C4-2B (cell line): ENCODE results near the gene PLEKHG4.

Experiments used
- ZFX ChIP-seq: fragments of 450-650 bp; IDR thresholded peaks from 2 replicates; pipeline ENCODE4 v1.6.1; 2017
- TF ChIP-seq, protein P1 (sequence below): fragments of 450-650 bp; conservative IDR thresholded peaks from 2 replicates; pipeline ENCODE4 v1.5.1; 2017; ENCODE audit warnings: mild to moderate bottlenecking

DNA sequence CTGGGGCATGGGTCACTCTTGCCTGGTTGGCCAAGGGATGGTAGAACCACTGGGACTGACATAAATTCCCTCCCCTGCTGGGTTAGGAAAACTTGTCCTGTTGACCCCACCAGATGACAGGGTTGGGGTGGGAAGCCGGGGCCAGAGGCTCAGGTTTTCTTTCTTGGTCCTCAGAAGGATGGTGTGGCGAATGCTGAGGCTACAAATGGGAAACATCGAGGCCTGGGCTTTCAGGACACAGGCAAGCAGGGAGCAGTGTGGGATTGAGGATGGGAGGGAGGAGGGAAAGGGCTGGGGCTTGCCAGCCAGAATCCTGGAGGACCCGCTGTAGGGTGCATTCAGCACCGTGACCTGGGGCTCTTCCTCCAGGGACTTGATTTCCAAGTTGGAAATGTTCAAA, 14.5 kb upstream of the PLEKHG4 start:
- TF ChIP-seq, protein P1, sequence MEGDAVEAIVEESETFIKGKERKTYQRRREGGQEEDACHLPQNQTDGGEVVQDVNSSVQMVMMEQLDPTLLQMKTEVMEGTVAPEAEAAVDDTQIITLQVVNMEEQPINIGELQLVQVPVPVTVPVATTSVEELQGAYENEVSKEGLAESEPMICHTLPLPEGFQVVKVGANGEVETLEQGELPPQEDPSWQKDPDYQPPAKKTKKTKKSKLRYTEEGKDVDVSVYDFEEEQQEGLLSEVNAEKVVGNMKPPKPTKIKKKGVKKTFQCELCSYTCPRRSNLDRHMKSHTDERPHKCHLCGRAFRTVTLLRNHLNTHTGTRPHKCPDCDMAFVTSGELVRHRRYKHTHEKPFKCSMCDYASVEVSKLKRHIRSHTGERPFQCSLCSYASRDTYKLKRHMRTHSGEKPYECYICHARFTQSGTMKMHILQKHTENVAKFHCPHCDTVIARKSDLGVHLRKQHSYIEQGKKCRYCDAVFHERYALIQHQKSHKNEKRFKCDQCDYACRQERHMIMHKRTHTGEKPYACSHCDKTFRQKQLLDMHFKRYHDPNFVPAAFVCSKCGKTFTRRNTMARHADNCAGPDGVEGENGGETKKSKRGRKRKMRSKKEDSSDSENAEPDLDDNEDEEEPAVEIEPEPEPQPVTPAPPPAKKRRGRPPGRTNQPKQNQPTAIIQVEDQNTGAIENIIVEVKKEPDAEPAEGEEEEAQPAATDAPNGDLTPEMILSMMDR = no peak
- no peak for TF ChIP-seq ZFX
